ENCODE data around the gene ATP2A1.

The ATP2A1 gene

GRCh38 chr16:28834873-28835863 lies 43.1 kb upstream of the ATP2A1 start:
- Histone ChIP-seq H3K4me1 (ENCODE audit: low read depth, poor library complexity, severe bottlenecking) (no peaks in the 10 kb centered on the region), H3K9ac (no peak overlapping the region), H3K4me3 (IDR thresholded peaks at IDR 0.05; ENCODE audit: insufficient read depth, low read depth, low read length) (no peak overlapping the region), H3K4me2 (no peak overlapping the region), H3K27ac (no peak overlapping the region), H3K36me3 (ENCODE audit: insufficient read depth) (peaks cover 28% of the 10 kb centered on the region; the same call in 1 of the 2 replicates), H2AFZ (ENCODE audit: low read depth) (no peak overlapping the region), H3K79me2 (ENCODE audit: insufficient read depth, low read depth) (no peaks in the 10 kb centered on the region), H3K27me3 (ENCODE audit: insufficient read depth, low read depth) (no peaks in the 10 kb centered on the region), H4K20me1 (ENCODE audit: insufficient read depth) (no peaks in the 10 kb centered on the region)
- TF ChIP-seq CTCF (conservative IDR thresholded peaks at IDR 0.05; ENCODE audit: low read depth, low read length), result no peak

- TF ChIP-seq CTCF (conservative IDR thresholded peaks at IDR 0.05; ENCODE audit: low read depth, low read length), result no peak
- Histone ChIP-seq H2AFZ (ENCODE audit: low read depth) (no peak overlapping the region), H4K20me1 (ENCODE audit: insufficient read depth) (no peaks in the 10 kb centered on the region), H3K79me2 (ENCODE audit: insufficient read depth, low read depth) (no peaks in the 10 kb centered on the region), H3K27me3 (ENCODE audit: insufficient read depth, low read depth) (no peaks in the 10 kb centered on the region), H3K4me3 (IDR thresholded peaks at IDR 0.05; ENCODE audit: insufficient read depth, low read depth, low read length) (no peak overlapping the region), H3K9ac (no peak overlapping the region), H3K36me3 (ENCODE audit: insufficient read depth) (peaks cover 21% of the 10 kb centered on the region; the same call in 1 of the 2 replicates), H3K4me2 (no peak overlapping the region), H3K4me1 (ENCODE audit: low read depth, poor library complexity, severe bottlenecking) (no peaks in the 10 kb centered on the region), H3K27ac (no peak overlapping the region)
These were observed 42.2 kb upstream of the ATP2A1 start for GRCh38 chr16:28835864-28836760.

GRCh38 chr16:28836761-28837064 lies 41.6 kb upstream of the ATP2A1 start:
- Histone ChIP-seq H2AFZ (ENCODE audit: low read depth) (no peak overlapping the region), H4K20me1 (ENCODE audit: insufficient read depth) (no peaks in the 10 kb centered on the region), H3K36me3 (ENCODE audit: insufficient read depth) (peaks cover 21% of the 10 kb centered on the region; the same call in 1 of the 2 replicates), H3K79me2 (ENCODE audit: insufficient read depth, low read depth) (no peaks in the 10 kb centered on the region), H3K4me2 (no peak overlapping the region), H3K4me1 (ENCODE audit: low read depth, poor library complexity, severe bottlenecking) (no peaks in the 10 kb centered on the region), H3K27ac (no peak overlapping the region), H3K9ac (no peak overlapping the region), H3K27me3 (ENCODE audit: insufficient read depth, low read depth) (no peaks in the 10 kb centered on the region), H3K4me3 (IDR thresholded peaks at IDR 0.05; ENCODE audit: insufficient read depth, low read depth, low read length) (no peak overlapping the region)
- no peak for TF ChIP-seq CTCF (conservative IDR thresholded peaks at IDR 0.05; ENCODE audit: low read depth, low read length)

- Histone ChIP-seq H3K27ac (no peak overlapping the region), H3K27me3 (ENCODE audit: insufficient read depth, low read depth) (no peaks in the 10 kb centered on the region)
These were observed 40.4 kb upstream of the ATP2A1 start for GRCh38 chr16:28837672-28838557.

More at GRCh38 chr16:28837672-28838557, 40.4 kb upstream of the ATP2A1 start:
- H3K4me3 ChIP-seq (IDR thresholded peaks at IDR 0.05; ENCODE audit: insufficient read depth, low read depth, low read length), result no peak overlapping the region
- no peak overlapping the region for H3K9ac ChIP-seq
- no peaks in the 10 kb centered on the region for H3K79me2 ChIP-seq (ENCODE audit: insufficient read depth, low read depth)
- no peak for TF ChIP-seq CTCF (conservative IDR thresholded peaks at IDR 0.05; ENCODE audit: low read depth, low read length)
- H2AFZ ChIP-seq (ENCODE audit: low read depth), result no peak overlapping the region
- H3K4me1 ChIP-seq (ENCODE audit: low read depth, poor library complexity, severe bottlenecking), result no peaks in the 10 kb centered on the region
- H3K4me2 ChIP-seq, result no peak overlapping the region
- peaks cover 13% of the 10 kb centered on the region; the same call in 1 of the 2 replicates for H3K36me3 ChIP-seq (ENCODE audit: insufficient read depth)
- no peaks in the 10 kb centered on the region; the same call in 1 of the 2 replicates for H4K20me1 ChIP-seq (ENCODE audit: insufficient read depth)

Data from KMS-11 (cell line).